ENCODE results near the gene NLRP9.

DNA sequence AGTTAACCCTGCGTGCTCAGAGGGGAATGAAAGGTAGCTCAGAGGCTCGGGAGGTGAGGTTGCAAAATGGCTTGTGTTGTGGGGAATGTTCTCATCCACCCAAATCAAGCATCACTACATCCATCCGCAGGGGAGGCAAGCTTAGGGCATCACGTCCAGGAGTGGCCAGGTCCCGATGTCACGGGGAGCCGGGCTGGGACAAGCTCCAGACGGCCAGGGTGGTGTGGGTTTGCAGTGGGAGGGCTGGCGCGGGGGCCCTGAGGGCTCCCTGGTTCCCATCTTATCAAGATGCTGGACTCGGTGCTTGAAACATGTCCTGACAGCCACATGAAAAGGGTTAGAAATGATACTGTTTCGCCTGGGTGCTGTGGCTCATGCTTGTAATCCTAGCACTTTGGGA is 37.4 kb downstream of the NLRP9 start:
- TF ChIP-seq CTCF (IDR thresholded peaks at IDR 0.05) (no peak), POLR2A (IDR thresholded peaks at IDR 0.05) (no peak)

All from testis (tissue), 2 donors.